ENCODE data around the gene ANK2. TPM values are rescaled to one million over a fixed set of nuclear protein-coding genes. Genes with fewer than 3 reads are reported as not detected.

The ANK2 gene
- total and polyA plus RNA-seq, 2 experiments from 2014 or later: 7.7 to 40.4 TPM

GRCh38 chr4:113101669-113102068, 52.2 kb downstream of the ANK2 start (continued):
- TF ChIP-seq ZNF462 (CRISPR knock-in tag; IDR thresholded peaks at IDR 0.05): no peak

- H3K4me1 Mint-ChIP-seq: peaks cover 25% of the 10 kb centered on the region
- H3K4me3 ChIP-seq: no peak overlapping the region
- H3K27me3 Mint-ChIP-seq (ENCODE audit: insufficient read depth, low read depth, poor library complexity): no peaks in the 10 kb centered on the region
- no peaks in the 10 kb centered on the region for H3K9me2 ChIP-seq (ENCODE audit: insufficient read depth)
- no peaks in the 10 kb centered on the region for H4K20me1 ChIP-seq (replicated peaks; ENCODE audit: insufficient read depth)
- ATAC-seq: no peak
- H3K4me2 ChIP-seq: no peak overlapping the region
- no peaks in the 10 kb centered on the region for H3K79me2 ChIP-seq (replicated peaks; ENCODE audit: insufficient read depth)
- H3K36me3 ChIP-seq (ENCODE audit: insufficient read depth): no peaks in the 10 kb centered on the region
- H3K27ac ChIP-seq (ENCODE audit: low read depth): peak overlapping the region; percentile 28
- H3F3A ChIP-seq (replicated peaks; ENCODE audit: low read depth): no peaks in the 10 kb centered on the region
- peaks cover 9% of the 10 kb centered on the region; the same call in 1 of the 2 replicates for H3K4me1 ChIP-seq (ENCODE audit: insufficient read depth)
- H3K9me3 Mint-ChIP-seq: no peaks in the 10 kb centered on the region
- H3K36me3 Mint-ChIP-seq (ENCODE audit: low read depth): no peaks in the 10 kb centered on the region
- H3K27me3 ChIP-seq (ENCODE audit: insufficient read depth): no peaks in the 10 kb centered on the region
- H2AFZ ChIP-seq: no peak overlapping the region
- no peak for DNase-seq (ENCODE audit: low spot score)
- TF ChIP-seq CTCF (conservative IDR thresholded peaks at IDR 0.05; ENCODE audit: low read depth in 2 of 2): no peak
- no peak for TF ChIP-seq CREB1 (CRISPR knock-in tag; IDR thresholded peaks at IDR 0.05; ENCODE audit: low read depth)
- no peak for TF ChIP-seq EZH2phosphoT487 (IDR thresholded peaks at IDR 0.05; ENCODE audit: unreplicated experiment)
- TF ChIP-seq EZH2 (IDR thresholded peaks at IDR 0.05; ENCODE audit: low read depth, unreplicated experiment): no peak
- TF ChIP-seq STAT1 (IDR thresholded peaks at IDR 0.05; ENCODE audit: unreplicated experiment): no peak
- TF ChIP-seq NANOG (IDR thresholded peaks at IDR 0.05; ENCODE audit: borderline replicate concordance): no peak
- no peak for TF ChIP-seq POLR2AphosphoS5 (IDR thresholded peaks at IDR 0.05; ENCODE audit: low read depth)
- TF ChIP-seq JUNB (IDR thresholded peaks at IDR 0.05; ENCODE audit: unreplicated experiment): no peak
- no peak for TF ChIP-seq REST (IDR thresholded peaks at IDR 0.05; ENCODE audit: unreplicated experiment)
- H3K27ac Mint-ChIP-seq: no peak overlapping the region; the same call in 1 of the 2 replicates
- no peak overlapping the region for H3K4me3 Mint-ChIP-seq
Measured at GRCh38 chr4:113103556-113103955, 54.1 kb downstream of the ANK2 start.
